Adrenal gland (tissue), 5 donors: ENCODE results near the gene PLSCR2.

ENCODE experiments used
- POLR2A ChIP-seq, 2 donors: fragments of 450-650 bp; IDR thresholded peaks; one replicate each; pipeline ENCODE4 v1.6.1; 2017; ENCODE audit warnings: antibody characterized with exemption in 2 of 2, mild to moderate bottlenecking in 2 of 2, moderate library complexity in 1 of 2
- TF ChIP-seq, protein P1 (sequence below), 6 experiments: fragments of 450-650 bp in 4 of 6; fragments of 200-600 bp in 2 of 6; sonication (generic) in 1 of 6; IDR thresholded peaks; 1 replicate in 5 of 6; 2 replicates in 1 of 6; pipeline versions ENCODE4 v1.5.1 to v1.8.0; 2016 to 2021; ENCODE audit warnings: antibody characterized with exemption in 6 of 6, mild to moderate bottlenecking in 2 of 6, moderate library complexity in 1 of 6
- donor health status: DM: no; HTN: no; CAD: no.

DNA sequence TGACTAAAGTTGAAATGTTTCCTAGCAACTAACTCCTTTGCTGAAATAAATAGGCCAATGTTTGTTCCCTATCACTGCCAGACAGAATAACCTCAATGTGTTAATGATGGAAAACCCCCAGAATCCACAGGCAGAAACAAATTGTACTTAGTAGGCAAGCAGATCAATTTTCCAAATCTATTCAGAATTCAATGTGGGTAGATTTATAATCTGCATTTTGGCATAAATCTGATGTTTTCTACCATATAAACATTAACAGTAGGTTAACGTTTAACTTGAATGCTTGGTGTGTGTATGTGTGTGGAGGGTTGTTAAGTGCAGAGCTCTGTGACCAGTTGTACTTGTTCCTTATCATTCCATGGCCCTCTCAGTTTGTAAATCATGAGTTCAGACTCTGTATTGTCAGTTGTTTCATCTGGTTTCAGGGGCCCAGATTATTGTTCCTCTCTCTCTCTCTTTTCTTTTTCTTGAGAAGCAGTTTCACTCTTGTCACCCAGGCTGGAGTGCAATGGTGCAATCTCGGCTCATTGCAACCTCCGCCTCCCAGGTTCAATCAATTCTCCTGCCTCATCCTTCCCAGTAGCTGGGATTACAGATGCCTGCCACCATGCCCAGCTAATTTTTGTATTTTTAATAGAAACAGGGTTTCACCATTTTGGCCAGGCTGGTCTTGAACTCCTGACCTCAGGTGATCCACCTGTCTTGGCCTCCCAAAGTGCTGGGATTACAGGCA, 42.2 kb upstream of the PLSCR2 start:
- no peak for TF ChIP-seq POLR2A (IDR thresholded peaks at IDR 0.05)
- TF ChIP-seq, protein P1, sequence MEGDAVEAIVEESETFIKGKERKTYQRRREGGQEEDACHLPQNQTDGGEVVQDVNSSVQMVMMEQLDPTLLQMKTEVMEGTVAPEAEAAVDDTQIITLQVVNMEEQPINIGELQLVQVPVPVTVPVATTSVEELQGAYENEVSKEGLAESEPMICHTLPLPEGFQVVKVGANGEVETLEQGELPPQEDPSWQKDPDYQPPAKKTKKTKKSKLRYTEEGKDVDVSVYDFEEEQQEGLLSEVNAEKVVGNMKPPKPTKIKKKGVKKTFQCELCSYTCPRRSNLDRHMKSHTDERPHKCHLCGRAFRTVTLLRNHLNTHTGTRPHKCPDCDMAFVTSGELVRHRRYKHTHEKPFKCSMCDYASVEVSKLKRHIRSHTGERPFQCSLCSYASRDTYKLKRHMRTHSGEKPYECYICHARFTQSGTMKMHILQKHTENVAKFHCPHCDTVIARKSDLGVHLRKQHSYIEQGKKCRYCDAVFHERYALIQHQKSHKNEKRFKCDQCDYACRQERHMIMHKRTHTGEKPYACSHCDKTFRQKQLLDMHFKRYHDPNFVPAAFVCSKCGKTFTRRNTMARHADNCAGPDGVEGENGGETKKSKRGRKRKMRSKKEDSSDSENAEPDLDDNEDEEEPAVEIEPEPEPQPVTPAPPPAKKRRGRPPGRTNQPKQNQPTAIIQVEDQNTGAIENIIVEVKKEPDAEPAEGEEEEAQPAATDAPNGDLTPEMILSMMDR (IDR thresholded peaks at IDR 0.05): no peak
